CD4-positive, alpha-beta T cell treated with Interferon alpha-2 for 1 hour (primary cell): ENCODE data around the gene PKDREJ.
A peak's percentile ranks its signal among the peaks of the same experiment; 100 is the strongest.
"Not testable (repeated sequence)": the region's sequence is repeated elsewhere in the genome, so short reads cannot be mapped to it uniquely, and the experiment has no call there.

Experiments used
- DNase-seq, 2 donors: peaks; one replicate each; pipeline ENCODE4 v3.0.0-alpha.2; 2020 to 2022

Gene PKDREJ

DNA sequence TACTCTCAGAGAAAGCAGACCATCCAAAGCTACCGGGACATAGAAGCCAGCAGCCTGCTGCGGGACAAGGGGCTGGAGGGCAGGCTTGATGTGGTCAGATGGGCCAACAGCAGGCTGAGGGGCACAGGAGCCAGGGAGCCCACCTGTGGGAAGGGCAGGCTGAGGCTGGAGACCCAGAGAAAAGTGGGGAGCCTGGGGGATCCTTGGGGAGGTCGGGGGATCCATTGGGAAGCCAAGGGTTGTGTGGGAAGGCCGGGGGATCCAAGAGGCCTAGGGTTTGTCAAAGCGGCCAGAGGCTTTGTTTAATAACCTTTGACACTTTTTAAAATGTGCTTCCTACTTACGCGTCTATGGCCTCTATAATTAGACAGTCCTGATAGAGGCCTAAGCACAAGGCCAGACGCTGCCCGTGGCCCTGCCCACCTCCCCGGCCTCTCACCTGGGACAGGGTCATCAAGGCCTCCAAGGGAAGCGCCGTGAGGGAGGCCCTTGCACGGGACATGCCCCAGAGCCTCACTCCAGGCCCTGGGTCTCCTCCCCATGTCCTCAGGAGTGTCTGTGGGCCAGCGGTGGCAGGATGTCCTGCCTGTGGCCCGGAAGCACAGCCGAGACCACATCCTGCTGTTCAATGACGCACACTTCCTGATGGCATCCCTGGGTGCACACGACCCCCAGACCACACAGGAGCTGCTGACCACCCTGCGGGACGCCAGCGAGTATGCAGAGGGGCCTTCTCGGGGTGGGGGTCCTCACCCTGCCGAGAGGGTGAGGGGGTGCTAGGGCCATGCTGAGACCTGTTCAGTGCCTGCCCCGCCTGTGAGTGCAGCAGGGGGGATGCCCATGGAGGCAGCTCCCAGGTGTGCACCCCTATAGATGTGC, 25.0 kb upstream of the PKDREJ start:
- peak; percentile 51 to 52 for DNase-seq

DNA sequence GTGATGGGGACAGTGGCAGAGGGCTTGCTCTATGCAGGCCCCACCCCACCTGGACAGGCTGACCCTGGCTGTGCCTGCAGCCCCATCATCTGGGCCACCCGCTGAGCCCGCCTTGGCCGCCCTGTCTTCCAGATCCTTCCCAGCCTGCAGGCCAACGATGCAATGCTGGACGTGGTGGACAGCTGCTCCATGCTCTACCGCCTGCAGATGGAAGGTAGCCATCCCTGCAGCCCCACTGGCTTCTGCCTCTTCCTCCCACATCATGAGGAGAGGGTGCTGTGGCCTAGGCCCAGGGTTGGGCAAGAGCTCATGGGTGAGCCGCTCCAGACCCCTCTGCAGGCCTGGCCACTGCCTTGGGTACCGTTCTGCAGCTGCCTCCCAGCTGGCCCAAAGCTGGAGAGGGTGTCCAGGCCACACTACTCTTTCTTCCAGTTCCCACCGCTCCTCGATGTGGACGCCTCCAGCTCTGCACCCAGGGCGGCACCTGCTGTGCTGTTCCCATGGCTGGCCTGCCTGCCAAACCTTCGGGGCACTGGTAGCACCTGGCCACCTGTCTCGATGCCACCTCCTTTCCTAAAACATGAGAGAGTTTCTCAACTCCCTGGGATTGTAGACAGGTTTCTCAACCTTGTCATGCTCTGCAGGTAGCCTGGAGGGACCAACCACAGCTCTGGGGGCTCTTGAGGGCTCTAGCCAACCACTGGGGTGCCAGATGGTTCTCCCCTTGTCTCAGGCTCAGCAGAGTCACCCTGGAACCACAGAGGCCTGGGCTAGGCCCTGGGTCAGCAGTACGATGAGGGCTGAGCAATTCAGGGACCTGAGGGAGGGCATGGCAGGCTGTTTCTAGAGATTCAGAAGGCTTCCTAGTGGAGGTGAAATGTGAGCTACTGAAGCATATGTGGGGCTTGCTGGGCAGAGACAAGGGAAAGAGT, 24.1 kb upstream of the PKDREJ start:
- DNase-seq: no peak

DNA sequence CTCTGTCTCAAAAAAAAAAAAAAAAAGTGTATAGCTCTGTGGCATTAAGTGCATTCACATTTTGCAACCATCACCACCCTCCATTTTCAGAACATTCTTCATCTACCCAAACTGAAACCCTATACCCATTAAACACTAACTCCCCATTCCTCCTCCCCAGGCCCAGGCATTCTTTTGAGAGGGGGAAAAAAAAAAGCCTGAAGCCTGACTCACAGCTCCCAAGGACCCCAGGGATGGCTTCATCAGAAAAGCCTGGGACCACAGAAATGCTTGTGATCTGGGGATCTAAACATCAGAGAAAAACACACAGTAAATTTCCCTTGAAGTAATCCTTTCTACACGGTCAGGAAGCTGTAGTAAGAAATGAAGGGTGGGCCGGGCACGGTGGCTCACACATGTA, 22.9 kb upstream of the PKDREJ start:
- no peak for DNase-seq

DNA sequence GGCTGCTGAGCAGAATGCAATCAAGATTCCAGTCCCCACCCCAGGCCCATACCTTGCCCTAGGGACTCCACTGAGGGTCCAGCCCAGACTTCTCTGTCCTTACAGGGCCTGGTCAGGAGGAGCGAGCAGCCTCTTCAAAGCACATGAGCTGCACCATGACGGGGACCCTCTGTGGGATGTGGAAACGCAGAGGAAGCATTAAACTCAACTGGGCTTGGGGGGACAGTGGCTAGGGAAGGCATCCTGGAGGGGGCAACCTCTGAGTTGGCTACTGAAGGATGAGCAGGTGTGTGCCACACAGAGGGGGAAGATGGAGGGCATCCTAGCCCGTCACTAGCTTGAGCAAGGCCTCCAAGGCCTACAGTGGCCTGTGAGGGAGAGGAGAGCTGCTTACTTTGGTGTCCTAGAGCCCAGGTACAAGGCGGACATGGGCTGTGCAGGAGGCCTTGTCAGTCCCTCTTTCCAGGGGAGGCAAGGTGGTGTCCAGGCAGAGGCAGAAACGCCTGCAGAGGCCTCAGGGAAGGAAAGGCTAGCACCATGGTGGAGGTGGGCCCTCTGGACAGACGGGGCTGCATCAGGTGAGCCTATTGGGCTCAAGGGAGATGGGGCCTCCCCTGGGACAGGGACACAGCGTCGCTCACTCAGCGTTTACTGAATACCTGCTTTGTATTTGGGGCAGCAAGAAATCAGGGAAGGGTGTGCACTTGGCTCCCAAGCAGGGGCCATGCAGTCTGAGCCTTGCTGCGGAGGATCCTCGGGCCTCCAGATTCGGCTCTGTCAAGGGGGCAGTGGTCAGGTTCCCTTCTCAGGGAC, 18.9 kb upstream of the PKDREJ start:
- DNase-seq: no peak

DNA sequence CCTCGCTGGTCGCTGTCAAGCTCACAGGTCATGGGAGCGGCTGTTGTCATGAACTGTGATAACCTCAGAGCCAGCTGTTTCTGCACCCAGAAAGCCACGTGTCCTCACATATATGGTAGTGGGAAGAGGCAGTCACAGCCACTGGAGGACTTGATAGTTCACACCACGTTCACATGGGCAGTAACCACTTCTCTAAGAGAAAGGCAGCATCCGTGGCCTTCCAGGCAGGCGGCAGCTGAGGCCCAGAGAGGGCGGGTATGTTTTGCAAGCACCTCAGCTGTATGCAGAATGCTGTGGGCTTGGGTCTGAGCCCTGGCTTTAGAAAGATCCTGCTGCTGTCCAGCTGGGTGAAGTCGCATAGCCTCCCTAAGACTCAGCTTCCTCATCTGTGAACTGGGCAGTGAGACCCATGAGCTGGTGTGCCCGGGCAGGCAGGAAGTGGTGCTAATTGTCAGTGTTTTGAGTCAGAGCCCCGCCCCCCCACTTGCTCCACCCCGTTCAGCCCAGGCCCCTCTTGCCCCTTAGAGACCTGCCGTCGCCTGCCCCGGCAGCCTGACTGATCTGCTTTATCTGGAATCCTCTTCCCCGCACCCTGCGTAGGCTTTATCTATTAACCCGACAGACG, 18.0 kb upstream of the PKDREJ start:
- DNase-seq: peak; percentile 65 to 71

DNA sequence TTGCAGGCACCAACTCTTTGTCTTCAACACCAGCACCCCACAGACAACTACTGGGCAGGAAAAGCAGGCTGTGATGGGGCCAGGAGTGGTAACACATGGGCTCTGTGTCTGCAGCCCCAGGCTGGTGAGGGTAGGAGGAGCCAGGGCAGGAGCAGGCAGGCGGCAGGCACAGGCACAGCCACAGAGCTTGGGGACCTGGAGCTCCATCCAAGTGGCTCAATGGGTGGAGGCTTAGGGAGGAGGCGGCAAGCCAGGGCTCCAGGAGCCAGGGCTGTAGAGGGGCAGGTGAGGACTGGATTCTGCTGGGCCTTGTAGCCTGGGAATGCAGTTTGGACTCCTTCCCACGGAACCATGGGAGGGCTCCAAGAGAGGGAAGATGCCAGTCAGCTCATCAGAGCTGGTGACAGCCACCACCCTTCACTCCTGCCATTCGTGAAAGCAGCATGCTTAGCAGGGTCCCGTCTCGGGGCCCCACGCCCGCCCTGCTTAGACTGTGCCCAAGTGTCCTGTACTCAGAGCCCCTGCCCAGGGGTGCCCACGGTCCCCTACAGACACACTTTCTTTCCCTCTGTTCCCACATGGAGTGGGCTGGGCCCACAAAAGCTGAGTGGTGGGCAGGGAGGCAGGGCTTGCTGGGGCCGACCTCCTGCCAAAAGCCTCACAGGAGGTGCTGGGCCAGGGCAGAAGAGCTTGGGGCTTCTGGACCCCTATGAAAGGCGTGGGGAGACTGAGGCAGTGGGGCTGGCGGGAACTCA, 17.1 kb upstream of the PKDREJ start:
- DNase-seq: no peak

DNA sequence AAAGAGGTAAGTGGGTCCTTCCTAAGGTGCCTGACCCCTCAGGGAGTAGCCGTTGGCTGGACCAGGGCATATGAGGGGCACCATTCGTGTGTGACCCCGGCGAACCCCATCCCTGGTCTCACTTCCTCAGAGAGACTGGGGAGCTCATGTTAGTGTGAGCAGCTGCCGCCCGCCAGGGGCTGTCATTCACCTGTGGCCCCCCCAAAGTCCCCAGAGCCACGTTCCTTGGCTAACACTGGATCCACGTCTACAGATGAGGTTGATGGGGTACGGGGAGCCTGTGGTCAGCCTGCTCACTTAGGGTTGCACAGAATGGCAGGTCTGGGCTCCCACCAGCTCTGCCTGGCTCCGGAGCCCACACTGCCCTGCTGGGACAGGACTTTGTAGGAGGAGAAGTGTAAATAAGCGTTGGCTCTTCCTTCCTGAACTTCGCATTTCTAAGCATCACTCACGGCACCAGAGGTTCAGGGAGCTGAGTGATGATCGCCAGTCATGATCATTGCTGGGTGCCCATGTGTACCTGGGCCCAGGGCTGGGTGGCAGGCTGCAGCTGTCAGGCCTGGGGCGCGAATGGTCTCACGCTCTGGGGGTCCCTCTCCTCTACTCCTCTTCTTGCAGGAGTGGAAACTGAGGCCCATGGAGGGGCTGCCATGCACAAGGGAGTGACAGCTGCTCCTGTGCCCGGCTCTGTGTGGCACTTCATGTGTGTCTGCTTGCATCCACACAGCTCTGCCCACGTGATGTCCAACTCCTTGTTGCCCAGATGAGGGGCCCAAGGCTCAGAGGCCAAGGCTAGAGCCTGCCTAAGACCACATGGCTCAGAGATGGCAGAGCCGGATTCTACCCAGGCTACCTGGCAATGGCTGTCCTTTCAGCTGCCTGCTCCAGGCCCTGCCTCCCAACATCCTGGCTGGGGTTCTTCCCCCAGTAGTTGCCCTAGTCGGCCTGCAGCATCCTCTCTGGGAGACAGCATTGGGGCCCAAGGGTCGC, 15.8 kb upstream of the PKDREJ start:
- DNase-seq: no peak

DNA sequence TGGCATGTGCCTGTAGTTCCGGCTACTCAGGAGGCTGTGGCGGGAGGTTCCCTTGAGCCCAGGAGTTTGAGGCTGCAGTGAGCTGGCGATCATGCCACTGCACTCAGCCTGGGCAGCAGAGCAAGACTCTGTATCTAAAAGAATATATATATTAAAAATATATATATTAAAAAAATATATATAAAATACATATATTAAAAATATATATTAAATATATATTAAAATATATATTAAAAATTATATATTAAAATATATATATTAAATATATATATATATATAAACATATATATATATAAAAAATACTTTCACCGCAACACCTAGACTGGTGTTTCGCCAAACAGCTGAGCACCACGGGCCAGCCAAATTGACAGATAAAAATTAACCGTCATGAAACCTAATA, 13.4 kb upstream of the PKDREJ start:
- DNase-seq: no peak

DNA sequence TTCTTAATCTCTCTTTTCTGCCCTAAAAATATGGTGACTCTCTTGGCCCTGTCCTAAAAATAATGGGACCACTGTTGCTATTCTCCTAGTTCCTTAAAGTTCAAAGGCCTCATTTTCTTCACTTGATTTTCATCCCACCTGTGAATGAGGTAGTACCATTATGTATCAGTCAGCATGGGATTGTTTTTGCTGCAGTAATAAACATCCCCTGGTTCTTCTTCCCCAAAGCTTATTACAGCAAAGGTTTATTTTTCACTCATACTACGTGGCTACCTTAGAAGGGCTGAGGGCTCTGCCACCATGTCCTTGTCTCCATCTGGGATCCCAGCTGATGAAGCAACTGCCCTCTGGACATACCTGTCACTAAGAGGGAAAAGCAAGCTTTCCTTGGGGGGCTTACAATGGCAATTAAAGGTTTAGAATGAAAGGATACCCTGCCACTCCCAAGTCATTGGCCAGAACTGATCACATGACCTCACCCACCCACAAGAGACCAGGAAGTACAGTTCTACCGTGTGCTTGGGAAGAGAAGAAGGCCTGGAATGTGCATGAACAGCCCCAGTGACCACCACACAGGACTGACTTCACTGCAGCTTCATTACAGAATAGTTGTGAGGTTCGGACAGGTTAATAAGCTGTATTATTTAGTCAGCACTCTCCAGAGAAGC, 12.4 kb upstream of the PKDREJ start:
- no peak for DNase-seq

DNA sequence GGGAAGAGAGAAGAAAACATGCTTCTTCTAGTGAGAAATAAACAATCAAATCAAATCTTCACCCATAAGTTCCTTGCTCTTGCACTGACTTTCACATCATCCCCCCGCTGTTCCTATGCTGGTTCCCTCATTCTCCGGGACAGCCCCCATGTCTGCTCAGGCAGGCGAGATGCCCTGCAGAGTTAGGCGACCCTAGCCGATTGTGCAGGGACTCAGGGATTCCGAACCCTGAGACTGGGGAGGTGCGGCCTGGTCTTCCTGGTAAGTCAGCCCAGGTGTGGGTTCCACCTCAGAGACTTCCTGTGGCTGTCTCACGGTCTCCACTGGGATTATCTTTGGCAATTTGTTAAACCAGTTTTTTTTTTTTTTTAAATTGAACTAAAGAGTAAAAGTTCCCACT, 11.2 kb upstream of the PKDREJ start:
- DNase-seq: no peak

DNA sequence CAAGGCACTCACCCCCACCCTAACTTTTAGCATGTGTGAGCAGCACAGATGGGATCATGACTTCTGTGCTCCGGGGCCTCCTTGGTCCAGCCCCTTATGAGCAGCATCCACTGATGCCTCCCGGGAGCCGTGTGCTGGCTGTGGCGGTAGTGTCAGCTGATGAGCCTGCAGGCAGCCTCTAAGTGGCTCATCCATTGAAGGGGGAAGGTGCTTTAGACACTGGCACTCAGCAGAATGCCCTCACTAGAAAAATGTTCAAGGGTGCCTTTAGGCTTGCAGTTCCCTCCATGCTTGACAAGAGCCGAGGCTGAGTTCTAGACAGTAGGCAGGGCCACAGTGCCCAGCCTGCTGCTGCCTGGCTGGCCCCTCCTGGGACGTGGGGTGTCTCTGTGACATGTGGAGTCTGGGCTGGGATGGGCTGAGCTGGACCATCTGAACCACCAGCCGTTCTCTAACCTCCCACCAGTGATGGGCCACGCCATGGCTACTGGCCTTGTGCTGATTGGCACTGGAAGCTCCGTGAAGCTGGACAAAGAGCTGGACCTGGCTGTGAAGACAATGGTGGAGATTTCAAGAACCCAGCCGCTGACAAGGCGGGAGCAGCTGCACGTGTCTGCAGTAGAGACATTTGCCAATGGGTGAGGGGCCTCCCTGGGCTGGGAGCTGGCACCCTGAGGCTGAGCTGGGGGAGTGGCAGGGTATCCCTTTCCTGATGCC, 10.4 kb upstream of the PKDREJ start:
- no peak for DNase-seq

DNA sequence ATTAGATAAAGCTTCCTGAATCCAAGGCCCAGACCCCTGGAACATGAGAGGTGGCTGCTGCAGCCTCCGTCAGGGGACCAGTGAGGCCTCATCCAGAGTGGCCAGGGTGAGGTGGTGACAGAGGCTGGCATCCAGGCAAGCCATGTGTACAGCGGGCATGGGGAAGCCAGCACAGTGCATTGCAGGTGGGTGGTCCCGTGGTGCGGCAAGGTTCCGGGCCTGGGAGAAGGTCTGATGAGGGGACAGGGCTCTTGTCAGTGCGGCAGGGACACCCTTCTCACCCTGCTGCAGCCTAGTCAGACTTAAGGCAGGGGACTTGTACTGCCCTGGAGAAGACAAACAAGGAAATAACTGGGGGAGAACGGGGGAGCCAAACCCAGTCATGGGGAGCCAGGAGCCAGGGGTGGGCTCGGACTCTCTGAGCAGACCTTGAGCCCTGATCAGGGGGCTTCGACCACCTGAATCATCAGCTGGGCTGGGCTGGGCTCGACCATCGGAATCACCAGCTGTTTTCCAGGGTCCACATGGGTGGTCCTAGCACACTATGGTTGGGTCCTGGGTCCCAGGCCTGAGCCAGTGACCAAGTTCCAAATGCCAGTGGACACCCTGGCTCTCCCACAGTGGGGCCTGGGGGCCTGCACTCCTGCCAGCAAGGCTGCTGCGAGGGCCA, 9.8 kb upstream of the PKDREJ start:
- DNase-seq: no peak

DNA sequence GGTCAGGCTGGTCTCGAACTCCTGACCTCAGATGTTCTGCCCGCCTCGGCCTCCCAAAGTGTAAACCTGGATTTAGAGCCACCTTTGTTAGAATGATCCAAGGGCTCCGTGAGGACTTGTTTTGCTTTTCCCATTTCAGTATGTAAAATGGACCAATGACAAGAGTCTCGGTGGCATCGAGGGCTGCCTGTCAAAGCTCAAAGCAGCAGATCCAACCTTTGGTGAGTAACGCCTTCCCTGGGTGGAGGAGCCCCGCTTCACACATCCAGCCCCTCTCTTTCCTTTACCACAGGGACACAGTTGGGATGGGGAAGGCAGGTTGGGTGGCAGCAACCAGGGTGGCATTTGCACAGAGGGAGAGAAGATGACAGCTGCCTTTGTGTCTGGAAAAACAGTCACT, 9.1 kb upstream of the PKDREJ start:
- DNase-seq: no peak

DNA sequence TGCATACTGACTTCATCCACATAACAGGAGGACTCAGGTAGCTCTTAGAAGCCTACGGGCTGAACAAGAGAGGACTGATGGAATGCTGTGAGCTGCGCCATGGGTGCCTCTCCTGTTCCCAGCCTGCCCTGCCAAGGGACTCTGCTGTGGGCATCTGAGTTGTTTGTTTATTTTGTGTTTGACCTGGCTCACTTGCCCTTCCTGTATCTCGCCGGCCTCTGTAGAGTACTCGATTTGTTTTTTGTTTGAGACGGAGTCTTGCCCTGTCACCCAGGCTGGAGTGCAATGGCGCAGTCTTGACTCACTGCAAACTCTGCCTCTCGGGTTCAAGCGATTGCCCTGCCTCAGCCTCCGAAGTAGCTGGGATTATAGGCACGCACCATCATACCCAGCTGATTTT, 6.4 kb upstream of the PKDREJ start:
- no peak for DNase-seq

DNA sequence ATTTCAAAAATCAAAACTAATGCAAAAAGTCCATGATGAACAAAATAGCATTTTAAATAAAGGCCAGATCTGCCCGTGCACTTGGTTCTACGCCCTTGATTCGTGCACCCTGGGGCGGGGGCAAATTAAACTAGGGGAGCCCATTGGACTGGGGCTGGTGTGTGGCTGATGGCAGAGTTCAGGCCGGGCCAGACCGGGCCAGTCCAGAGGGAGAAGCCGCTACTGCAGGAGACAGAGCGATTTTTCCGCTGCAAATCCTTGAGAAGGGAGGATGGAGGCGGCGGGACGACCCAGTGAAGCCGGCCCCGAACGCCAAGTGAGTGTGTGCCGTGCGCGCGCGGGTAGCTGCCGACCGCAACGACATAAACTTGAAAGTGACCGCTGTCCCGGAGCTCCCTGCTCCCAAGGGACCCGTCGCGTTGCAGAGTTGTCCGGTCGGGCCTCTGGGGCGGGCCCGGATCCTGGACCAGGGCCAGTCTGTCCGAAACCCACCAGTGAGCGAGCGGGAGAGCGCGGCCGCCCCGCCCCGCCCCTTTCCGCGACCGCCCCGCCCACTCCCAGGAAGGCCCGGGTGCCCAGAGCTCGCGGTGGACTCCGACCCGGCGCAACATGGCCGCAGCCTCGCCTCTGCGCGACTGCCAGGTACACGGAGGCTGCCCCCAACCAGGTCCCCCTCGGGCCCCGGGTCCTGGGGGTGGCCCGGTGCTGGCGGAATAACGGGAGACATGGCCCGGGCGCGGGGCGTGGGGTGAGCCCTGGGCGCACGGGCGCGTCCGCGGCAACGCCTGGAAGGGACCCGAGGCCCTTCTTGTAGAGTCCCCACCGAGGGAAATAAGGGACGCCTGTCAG, 4.5 kb upstream of the PKDREJ start, which contains the start of gene TTC38:
Gene TTC38, plus strand, starts transcription at position 578 of the 849 bp plus-strand sequence. Its CDS starts 32 bp downstream, at position 610.
- peak; percentile 60 to 69 for DNase-seq

DNA sequence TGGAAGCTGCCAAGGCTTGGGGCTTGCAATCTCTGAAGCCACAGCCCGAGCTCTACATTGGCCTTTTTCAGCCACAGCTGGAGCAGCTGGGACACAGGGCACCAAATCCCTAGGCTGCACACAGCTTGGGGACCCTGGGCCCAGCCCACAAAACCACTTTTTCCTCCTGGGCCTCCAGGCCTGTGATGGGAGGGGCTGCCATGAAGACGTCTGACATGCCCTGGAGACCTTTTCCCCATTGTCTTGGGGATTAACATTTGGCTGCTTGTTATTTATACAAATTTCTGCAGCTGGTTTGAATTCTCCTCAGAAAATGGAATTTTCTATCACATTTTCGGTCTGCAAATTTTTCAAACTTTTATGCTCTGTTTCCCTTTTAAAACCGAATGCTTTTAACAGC, 2.5 kb upstream of the PKDREJ start:
- not testable (repeated sequence) for DNase-seq

DNA sequence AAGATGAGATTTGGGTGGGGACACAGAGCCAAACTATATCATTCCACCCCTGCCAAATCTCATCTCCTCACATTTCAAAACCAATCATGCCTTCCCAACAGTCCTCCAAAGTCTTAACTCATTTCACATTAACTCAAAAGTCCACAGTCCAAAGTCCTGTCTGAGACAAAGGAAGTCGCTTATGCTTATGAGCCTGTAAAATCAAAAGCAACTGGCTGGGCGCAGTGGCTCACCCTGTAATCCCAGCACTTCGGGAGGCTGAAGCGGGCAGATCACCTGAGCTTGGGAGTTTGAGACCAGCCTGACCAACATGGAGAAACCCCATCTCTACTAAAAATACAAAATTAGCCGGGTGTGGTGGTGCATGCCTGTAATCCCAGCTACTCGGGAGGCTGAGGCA, 1.4 kb upstream of the PKDREJ start:
- not testable (repeated sequence) for DNase-seq
